ENCODE results near the gene SPHK1.

Gene SPHK1

GRCh38 chr17:76391200-76391715 lies 6.8 kb downstream of the SPHK1 start:
- H3K27me3 ChIP-seq (ENCODE audit: control insufficient read depth, insufficient read depth, low read length), result peaks cover 3% of the 10 kb centered on the region
- H3K9ac ChIP-seq (ENCODE audit: low read length), result no peak overlapping the region
- H3K4me3 ChIP-seq (ENCODE audit: low read length), result no peak overlapping the region
- H3K27ac ChIP-seq (ENCODE audit: low read length), result no peak overlapping the region
- peaks cover 15% of the 10 kb centered on the region for H3K4me1 ChIP-seq (ENCODE audit: control insufficient read depth, low read depth, low read length)
- H3K36me3 ChIP-seq (ENCODE audit: control insufficient read depth, low read depth, low read length), result peaks cover 21% of the 10 kb centered on the region
- no peaks in the 10 kb centered on the region for H3K9me3 ChIP-seq (ENCODE audit: control insufficient read depth, low read depth, low read length)

GRCh38 chr17:76394166-76394565 lies 9.8 kb downstream of the SPHK1 start:
- Histone ChIP-seq H3K27ac (ENCODE audit: low read length) (no peak overlapping the region), H3K9me3 (ENCODE audit: control insufficient read depth, low read depth, low read length) (no peaks in the 10 kb centered on the region), H3K4me1 (ENCODE audit: control insufficient read depth, low read depth, low read length) (peaks cover 11% of the 10 kb centered on the region), H3K36me3 (ENCODE audit: control insufficient read depth, low read depth, low read length) (peaks cover 47% of the 10 kb centered on the region), H3K9ac (ENCODE audit: low read length) (no peak overlapping the region), H3K4me3 (ENCODE audit: low read length) (no peak overlapping the region), H3K27me3 (ENCODE audit: control insufficient read depth, insufficient read depth, low read length) (no peaks in the 10 kb centered on the region)

- Histone ChIP-seq H3K4me3 (ENCODE audit: low read length) (no peak overlapping the region), H3K4me1 (ENCODE audit: control insufficient read depth, low read depth, low read length) (no peaks in the 10 kb centered on the region), H3K9ac (ENCODE audit: low read length) (no peak overlapping the region), H3K9me3 (ENCODE audit: control insufficient read depth, low read depth, low read length) (no peaks in the 10 kb centered on the region), H3K27me3 (ENCODE audit: control insufficient read depth, insufficient read depth, low read length) (no peaks in the 10 kb centered on the region), H3K36me3 (ENCODE audit: control insufficient read depth, low read depth, low read length) (peaks cover 63% of the 10 kb centered on the region), H3K27ac (ENCODE audit: low read length) (no peak overlapping the region)
Measured at GRCh38 chr17:76395980-76396379, 11.6 kb downstream of the SPHK1 start.

GRCh38 chr17:76397184-76397583 lies 12.8 kb downstream of the SPHK1 start:
- H3K27me3 ChIP-seq (ENCODE audit: control insufficient read depth, insufficient read depth, low read length), result no peaks in the 10 kb centered on the region
- no peak overlapping the region for H3K9ac ChIP-seq (ENCODE audit: low read length)
- H3K4me1 ChIP-seq (ENCODE audit: control insufficient read depth, low read depth, low read length), result no peaks in the 10 kb centered on the region
- no peaks in the 10 kb centered on the region for H3K9me3 ChIP-seq (ENCODE audit: control insufficient read depth, low read depth, low read length)
- peaks cover 66% of the 10 kb centered on the region for H3K36me3 ChIP-seq (ENCODE audit: control insufficient read depth, low read depth, low read length)
- H3K27ac ChIP-seq (ENCODE audit: low read length), result no peak overlapping the region
- H3K4me3 ChIP-seq (ENCODE audit: low read length), result no peak overlapping the region

GRCh38 chr17:76397687-76398522 lies 13.5 kb downstream of the SPHK1 start:
- Histone ChIP-seq H3K27me3 (ENCODE audit: control insufficient read depth, insufficient read depth, low read length) (no peaks in the 10 kb centered on the region), H3K4me1 (ENCODE audit: control insufficient read depth, low read depth, low read length) (no peaks in the 10 kb centered on the region), H3K36me3 (ENCODE audit: control insufficient read depth, low read depth, low read length) (peaks cover 71% of the 10 kb centered on the region), H3K9ac (ENCODE audit: low read length) (no peak overlapping the region), H3K9me3 (ENCODE audit: control insufficient read depth, low read depth, low read length) (no peaks in the 10 kb centered on the region), H3K27ac (ENCODE audit: low read length) (no peak overlapping the region), H3K4me3 (ENCODE audit: low read length) (no peak overlapping the region)

- Histone ChIP-seq H3K36me3 (ENCODE audit: control insufficient read depth, low read depth, low read length) (peaks cover 71% of the 10 kb centered on the region), H3K9me3 (ENCODE audit: control insufficient read depth, low read depth, low read length) (no peaks in the 10 kb centered on the region), H3K27me3 (ENCODE audit: control insufficient read depth, insufficient read depth, low read length) (no peaks in the 10 kb centered on the region), H3K9ac (ENCODE audit: low read length) (no peak overlapping the region), H3K4me3 (ENCODE audit: low read length) (no peak overlapping the region), H3K27ac (ENCODE audit: low read length) (no peak overlapping the region), H3K4me1 (ENCODE audit: control insufficient read depth, low read depth, low read length) (no peaks in the 10 kb centered on the region)
Measured at GRCh38 chr17:76398523-76399174, 14.2 kb downstream of the SPHK1 start.

GRCh38 chr17:76399175-76400172 lies 15.1 kb downstream of the SPHK1 start:
- Histone ChIP-seq H3K4me3 (ENCODE audit: low read length) (no peak overlapping the region), H3K36me3 (ENCODE audit: control insufficient read depth, low read depth, low read length) (peaks cover 73% of the 10 kb centered on the region), H3K27me3 (ENCODE audit: control insufficient read depth, insufficient read depth, low read length) (no peaks in the 10 kb centered on the region), H3K9me3 (ENCODE audit: control insufficient read depth, low read depth, low read length) (no peaks in the 10 kb centered on the region), H3K9ac (ENCODE audit: low read length) (no peak overlapping the region), H3K27ac (ENCODE audit: low read length) (no peak overlapping the region), H3K4me1 (ENCODE audit: control insufficient read depth, low read depth, low read length) (no peaks in the 10 kb centered on the region)

- Histone ChIP-seq H3K4me1 (ENCODE audit: control insufficient read depth, low read depth, low read length) (no peaks in the 10 kb centered on the region), H3K27me3 (ENCODE audit: control insufficient read depth, insufficient read depth, low read length) (no peaks in the 10 kb centered on the region), H3K9me3 (ENCODE audit: control insufficient read depth, low read depth, low read length) (no peaks in the 10 kb centered on the region), H3K27ac (ENCODE audit: low read length) (no peak overlapping the region), H3K9ac (ENCODE audit: low read length) (no peak overlapping the region), H3K4me3 (ENCODE audit: low read length) (no peak overlapping the region), H3K36me3 (ENCODE audit: control insufficient read depth, low read depth, low read length) (peaks cover 51% of the 10 kb centered on the region)
Measured at GRCh38 chr17:76402711-76403110, 18.3 kb downstream of the SPHK1 start.

GRCh38 chr17:76404256-76404655 lies 19.8 kb downstream of the SPHK1 start:
- Histone ChIP-seq H3K27ac (ENCODE audit: low read length) (no peak overlapping the region), H3K4me1 (ENCODE audit: control insufficient read depth, low read depth, low read length) (no peaks in the 10 kb centered on the region), H3K4me3 (ENCODE audit: low read length) (no peak overlapping the region), H3K9ac (ENCODE audit: low read length) (no peak overlapping the region), H3K27me3 (ENCODE audit: control insufficient read depth, insufficient read depth, low read length) (no peaks in the 10 kb centered on the region), H3K9me3 (ENCODE audit: control insufficient read depth, low read depth, low read length) (no peaks in the 10 kb centered on the region), H3K36me3 (ENCODE audit: control insufficient read depth, low read depth, low read length) (peaks cover 39% of the 10 kb centered on the region)

- H3K4me3 ChIP-seq (ENCODE audit: low read length), result no peak overlapping the region
- no peaks in the 10 kb centered on the region for H3K27me3 ChIP-seq (ENCODE audit: control insufficient read depth, insufficient read depth, low read length)
- H3K9ac ChIP-seq (ENCODE audit: low read length), result no peak overlapping the region
- no peak overlapping the region for H3K27ac ChIP-seq (ENCODE audit: low read length)
- H3K4me1 ChIP-seq (ENCODE audit: control insufficient read depth, low read depth, low read length), result no peaks in the 10 kb centered on the region
- no peaks in the 10 kb centered on the region for H3K9me3 ChIP-seq (ENCODE audit: control insufficient read depth, low read depth, low read length)
- peaks cover 31% of the 10 kb centered on the region for H3K36me3 ChIP-seq (ENCODE audit: control insufficient read depth, low read depth, low read length)
Measured at GRCh38 chr17:76404976-76405563, 20.7 kb downstream of the SPHK1 start.

- H3K36me3 ChIP-seq (ENCODE audit: control insufficient read depth, low read depth, low read length), result peaks cover 26% of the 10 kb centered on the region
- H3K27me3 ChIP-seq (ENCODE audit: control insufficient read depth, insufficient read depth, low read length), result no peaks in the 10 kb centered on the region
- no peak overlapping the region for H3K9ac ChIP-seq (ENCODE audit: low read length)
- H3K4me1 ChIP-seq (ENCODE audit: control insufficient read depth, low read depth, low read length), result no peaks in the 10 kb centered on the region
- no peak overlapping the region for H3K27ac ChIP-seq (ENCODE audit: low read length)
- H3K9me3 ChIP-seq (ENCODE audit: control insufficient read depth, low read depth, low read length), result no peaks in the 10 kb centered on the region
- no peak overlapping the region for H3K4me3 ChIP-seq (ENCODE audit: low read length)
Measured at GRCh38 chr17:76405607-76405966, 21.2 kb downstream of the SPHK1 start.

Measured in iPS-18a (cell line).